HEK293T (cell line): ENCODE data around the gene CCDC195.

Source experiments
- CTCF ChIA-PET: fragments of 350-600 bp; formaldehyde crosslinking; extraction: SDS; loops from one replicate; lab custom pipeline; 2021; ENCODE audit warnings: antibody characterized with exemption, inconsistent platforms; lab: Yijun Ruan, JAX
- POLR2A ChIA-PET: fragments of 350-600 bp; formaldehyde crosslinking; extraction: SDS; loops from one replicate; lab custom pipeline; 2020; ENCODE audit warnings: antibody characterized with exemption, inconsistent platforms; lab: Yijun Ruan, JAX
- DNase-seq: peaks from one replicate; pipeline ENCODE4 v3.0.0; 2012; ENCODE audit warnings: mixed read lengths; ENCODE audit errors: extremely low spot score
- ARNT ChIP-seq: fragments of 450-650 bp; IDR thresholded peaks from 2 replicates; pipeline ENCODE4 v1.6.1; 2017; ENCODE audit warnings: mild to moderate bottlenecking
- BHLHE40 ChIP-seq: fragments of 450-650 bp; IDR thresholded peaks from 2 replicates; pipeline ENCODE4 v1.6.1; 2016; ENCODE audit warnings: mild to moderate bottlenecking, moderate library complexity, borderline replicate concordance
- CTBP1 ChIP-seq: fragments of 450-650 bp; IDR thresholded peaks from 2 replicates; pipeline ENCODE4 v1.6.1; 2016; ENCODE audit warnings: borderline replicate concordance
- ELF4 ChIP-seq: fragments of 450-650 bp; IDR thresholded peaks from 2 replicates; pipeline ENCODE4 v1.6.1; 2017; ENCODE audit warnings: antibody characterized with exemption
- FOXA1 ChIP-seq: fragments of 450-650 bp; IDR thresholded peaks from 2 replicates; pipeline ENCODE4 v1.6.1; 2016; ENCODE audit warnings: mild to moderate bottlenecking
- FOXK2 ChIP-seq: fragments of 450-650 bp; IDR thresholded peaks from 2 replicates; pipeline ENCODE4 v1.6.1; 2016; ENCODE audit warnings: mild to moderate bottlenecking
- FOXM1 ChIP-seq: fragments of 450-650 bp; IDR thresholded peaks from 2 replicates; pipeline ENCODE4 v1.6.1; 2017; ENCODE audit warnings: mild to moderate bottlenecking, borderline replicate concordance
- HDGF ChIP-seq: fragments of 450-650 bp; IDR thresholded peaks from 2 replicates; pipeline ENCODE4 v1.6.1; 2017; ENCODE audit warnings: antibody characterized with exemption, borderline replicate concordance
- L3MBTL2 ChIP-seq: fragments of 450-650 bp; conservative IDR thresholded peaks from 2 replicates; pipeline ENCODE4 v1.6.1; 2016; ENCODE audit warnings: mild to moderate bottlenecking
- LEF1 ChIP-seq: fragments of 450-650 bp; IDR thresholded peaks from 2 replicates; pipeline ENCODE4 v1.6.1; 2017; ENCODE audit warnings: mild to moderate bottlenecking, borderline replicate concordance
- NFRKB ChIP-seq: fragments of 450-650 bp; IDR thresholded peaks from 2 replicates; pipeline ENCODE4 v1.6.1; 2016; ENCODE audit warnings: mild to moderate bottlenecking, moderate library complexity
- PKNOX1 ChIP-seq: fragments of 450-650 bp; IDR thresholded peaks from 2 replicates; pipeline ENCODE4 v1.6.1; 2016
- SP1 ChIP-seq: fragments of 450-650 bp; IDR thresholded peaks from 2 replicates; pipeline ENCODE4 v1.6.1; 2017
- SUZ12 ChIP-seq: fragments of 450-650 bp; IDR thresholded peaks from 2 replicates; pipeline ENCODE4 v1.6.1; 2016; ENCODE audit warnings: mild to moderate bottlenecking
- TARDBP ChIP-seq: fragments of 450-650 bp; IDR thresholded peaks from 2 replicates; pipeline ENCODE4 v1.6.1; 2016
- ZNF384 ChIP-seq: fragments of 450-650 bp; IDR thresholded peaks from 2 replicates; pipeline ENCODE4 v1.6.1; 2016

The CCDC195 gene

GRCh38 chr2:224722250-224722649 lies 6.1 kb upstream of the CCDC195 start:
- POLR2A ChIA-PET, result no interaction called here
- CTCF ChIA-PET, result no interaction called here
- DNase-seq, result no peak
- TF ChIP-seq FOXK2 (no peak), FOXM1 (no peak), SUZ12 (no peak), FOXA1 (no peak), NFRKB (no peak), ELF4 (no peak), ZNF384 (no peak), BHLHE40 (no peak), CTBP1 (no peak), ARNT (no peak)

- CTCF ChIA-PET, result no interaction called here
Measured at GRCh38 chr2:224716921-224717320, 756 bp upstream of the CCDC195 start.

GRCh38 chr2:224711859-224712665 lies 4.1 kb downstream of the CCDC195 start:
- ChIA-PET CTCF (no interaction called here), POLR2A (no interaction called here)
- TF ChIP-seq PKNOX1 (no peak), SUZ12 (no peak), SP1 (no peak), BHLHE40 (no peak)
- DNase-seq, result no peak

More at GRCh38 chr2:224716921-224717320, 756 bp upstream of the CCDC195 start:
- TF ChIP-seq BHLHE40 (no peak), ZNF384 (no peak)
- POLR2A ChIA-PET, result no interaction called here
- DNase-seq, result no peak

- CTCF ChIA-PET, result no interaction called here
- POLR2A ChIA-PET, result no interaction called here
- no peak for TF ChIP-seq NFRKB
- no peak for TF ChIP-seq FOXK2
- no peak for TF ChIP-seq HDGF
- no peak for DNase-seq
Measured at GRCh38 chr2:224711381-224711780, 4.8 kb downstream of the CCDC195 start.

- ChIA-PET CTCF (no interaction called here), POLR2A (no interaction called here)
- TF ChIP-seq CTBP1 (no peak), NFRKB (no peak), SUZ12 (no peak), FOXM1 (no peak), LEF1 (no peak), PKNOX1 (no peak), FOXA1 (no peak), HDGF (no peak), BHLHE40 (no peak)
- no peak for DNase-seq
Measured at GRCh38 chr2:224709301-224709700, 6.9 kb downstream of the CCDC195 start.

GRCh38 chr2:224694502-224694901 lies 21.7 kb downstream of the CCDC195 start:
- no peak for DNase-seq
- CTCF ChIA-PET, result no interaction called here
- POLR2A ChIA-PET, result no interaction called here
- no peak for TF ChIP-seq LEF1
- no peak for TF ChIP-seq SP1
- no peak for TF ChIP-seq FOXK2
- no peak for TF ChIP-seq PKNOX1
- no peak for TF ChIP-seq ELF4
- TF ChIP-seq NFRKB, result no peak
- TF ChIP-seq HDGF, result no peak
- TF ChIP-seq FOXA1, result no peak
- no peak for TF ChIP-seq L3MBTL2
- no peak for TF ChIP-seq SUZ12
- TF ChIP-seq ARNT, result no peak
- no peak for TF ChIP-seq BHLHE40
- no peak for TF ChIP-seq FOXM1
- no peak for TF ChIP-seq ZNF384
- no peak for TF ChIP-seq TARDBP
- no peak for TF ChIP-seq CTBP1

- no peak for DNase-seq
- CTCF ChIA-PET, result no interaction called here
- POLR2A ChIA-PET, result no interaction called here
- no peak for TF ChIP-seq PKNOX1
- no peak for TF ChIP-seq NFRKB
- no peak for TF ChIP-seq HDGF
- no peak for TF ChIP-seq FOXA1
- no peak for TF ChIP-seq ZNF384
- TF ChIP-seq CTBP1, result no peak
- TF ChIP-seq FOXK2, result no peak
- TF ChIP-seq ARNT, result no peak
- TF ChIP-seq FOXM1, result no peak
- no peak for TF ChIP-seq L3MBTL2
Measured at GRCh38 chr2:224691563-224691962, 24.6 kb downstream of the CCDC195 start.
